ENCODE results near the gene CNN3.

CNN3 gene

DNA sequence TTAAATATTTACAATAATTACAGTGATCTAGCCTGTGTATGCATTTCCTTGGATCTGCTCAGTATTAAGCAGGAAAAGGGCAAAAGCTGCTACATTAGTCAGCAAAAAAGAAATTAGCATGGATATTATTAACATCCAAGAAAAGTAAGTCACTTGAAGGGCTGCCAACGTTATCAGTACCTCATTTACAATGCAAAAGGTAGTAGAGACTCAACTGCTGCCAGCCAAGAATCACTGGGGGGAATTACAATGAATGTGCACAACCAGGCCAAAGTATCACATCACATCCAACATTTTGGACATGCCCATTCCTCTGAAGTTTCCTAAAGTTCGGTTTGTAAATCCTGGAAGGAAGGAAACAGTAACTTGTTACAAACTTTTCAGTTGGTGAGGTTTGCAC is 1.9 kb downstream of the CNN3 start:
- DNase-seq (ENCODE audit: low read depth in 2 of 2, low spot score in 1 of 2) = no peak

DNA sequence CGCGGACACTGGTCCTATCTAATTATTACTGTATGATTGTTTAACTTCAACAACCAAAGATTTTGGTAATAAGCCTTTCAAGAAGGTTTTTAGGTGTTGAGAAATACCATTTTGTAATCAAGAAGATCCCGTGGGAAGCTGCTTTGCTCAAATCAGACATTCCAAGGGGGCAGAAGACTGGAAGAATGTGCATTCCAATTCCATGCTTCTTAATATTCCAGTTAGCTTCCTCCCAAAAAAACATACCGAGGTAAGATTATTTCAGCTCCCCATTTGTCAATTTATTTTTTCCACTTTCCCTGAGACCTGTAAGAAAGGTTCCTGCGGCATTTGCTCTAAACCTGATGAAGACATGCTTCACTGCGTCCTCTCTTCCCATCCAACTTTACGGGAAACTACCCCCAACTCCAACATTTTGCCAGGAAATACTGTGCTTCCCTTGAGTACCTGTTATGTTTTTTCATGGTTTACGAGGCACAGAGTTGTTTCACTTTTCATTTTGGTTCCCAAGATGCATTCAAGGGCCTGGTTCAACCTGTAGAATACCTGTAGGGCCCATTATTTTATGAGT is 4.1 kb downstream of the CNN3 start:
- DNase-seq (ENCODE audit: low read depth in 2 of 2, low spot score in 1 of 2) = no peak

DNA sequence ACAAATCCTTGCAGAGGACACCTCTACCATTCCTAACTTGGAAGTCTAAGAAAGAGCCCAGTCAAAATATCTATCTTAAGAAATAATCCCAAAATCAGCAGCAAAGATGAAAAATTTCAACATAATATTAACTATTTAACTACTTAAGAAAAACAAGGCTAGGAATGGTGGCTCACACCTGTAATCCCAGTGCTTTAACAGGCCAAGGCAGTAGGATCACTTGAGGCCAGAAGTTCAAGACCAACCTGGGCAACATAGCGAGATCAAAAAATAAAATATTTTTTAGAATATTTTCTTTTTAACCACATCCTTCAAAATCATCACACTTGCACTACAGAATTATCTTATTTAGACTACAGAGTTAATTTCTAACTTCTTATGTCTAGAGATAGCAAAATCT is 4.9 kb downstream of the CNN3 start:
- DNase-seq (ENCODE audit: low read depth in 2 of 2, low spot score in 1 of 2) = no peak

DNA sequence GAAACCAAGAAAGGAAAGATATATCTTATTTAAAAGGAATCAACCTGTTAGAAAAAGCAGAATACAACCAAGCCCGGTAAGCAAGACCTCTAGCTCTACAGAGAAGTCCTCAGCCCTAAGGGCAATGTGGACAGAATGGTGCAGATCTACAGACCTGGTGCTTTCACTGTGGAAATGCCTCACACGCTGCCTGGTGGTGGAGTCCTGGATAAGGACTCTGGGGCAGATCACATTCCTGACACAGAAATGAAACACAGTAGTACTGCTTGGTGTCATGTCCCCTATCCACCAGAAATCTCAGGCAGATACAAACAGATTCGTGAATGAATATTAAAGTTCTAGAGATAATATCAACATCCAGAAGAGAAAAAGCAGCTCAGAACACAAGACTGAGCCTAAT is 6.8 kb downstream of the CNN3 start:
- DNase-seq (ENCODE audit: low read depth in 2 of 2, low spot score in 1 of 2) = no peak

DNA sequence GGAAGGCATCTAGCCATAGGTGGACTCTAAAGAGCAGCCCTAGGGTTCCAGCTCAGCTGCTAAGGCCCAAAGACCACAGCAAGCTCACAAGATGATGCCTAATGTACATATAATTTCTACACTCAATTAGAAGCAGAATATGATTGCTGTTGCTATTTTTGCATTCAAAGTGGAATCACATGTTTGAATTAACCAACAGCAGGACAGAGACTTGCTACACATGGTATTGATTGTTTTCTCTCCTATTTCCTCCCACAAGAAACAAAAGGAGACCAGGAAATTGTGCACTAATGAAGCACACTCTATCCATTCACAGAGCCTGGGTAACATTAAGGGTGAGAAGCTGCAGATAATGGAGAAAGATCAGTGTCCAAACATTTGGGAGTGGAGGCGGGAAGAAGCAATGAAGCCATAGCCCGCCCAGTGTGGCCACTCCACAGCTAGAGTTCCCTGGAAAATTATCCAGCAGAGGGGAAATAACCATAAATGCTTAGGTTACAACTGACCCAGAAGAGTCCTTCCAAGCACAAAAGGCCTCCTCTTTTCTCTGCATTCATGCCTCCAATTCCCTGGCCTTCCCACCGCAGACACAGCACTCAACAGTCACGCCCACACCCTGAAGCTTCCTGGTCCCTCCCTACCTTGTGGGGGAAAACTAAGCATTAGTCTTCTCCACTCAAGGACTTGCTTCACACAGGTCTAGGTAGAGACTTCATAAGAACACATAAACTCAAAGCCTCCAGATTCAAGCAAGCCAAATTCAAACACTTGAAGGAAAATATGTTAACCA is 7.5 kb downstream of the CNN3 start:
- DNase-seq (ENCODE audit: low read depth in 2 of 2, low spot score in 1 of 2) = no peak

DNA sequence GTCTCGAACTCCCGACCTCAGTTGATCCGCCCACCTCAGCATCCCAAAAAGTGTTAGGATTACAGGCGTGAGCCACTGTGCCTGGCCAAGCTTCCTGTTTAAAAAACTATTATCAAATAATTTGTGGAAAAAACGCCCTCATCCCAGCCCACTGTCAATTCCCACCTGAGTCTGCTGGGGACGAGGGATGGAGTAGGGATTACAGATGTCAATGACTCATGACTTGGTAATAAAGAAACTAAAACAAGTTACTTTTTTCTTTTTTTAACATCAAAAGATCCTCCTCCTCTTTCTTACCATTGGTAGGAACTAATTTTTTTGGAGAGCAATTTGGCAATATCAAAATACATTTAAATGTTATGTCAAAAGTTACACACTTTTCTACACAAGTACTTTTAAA is 9.7 kb downstream of the CNN3 start:
- no peak for DNase-seq (ENCODE audit: low read depth in 2 of 2, low spot score in 1 of 2)

DNA sequence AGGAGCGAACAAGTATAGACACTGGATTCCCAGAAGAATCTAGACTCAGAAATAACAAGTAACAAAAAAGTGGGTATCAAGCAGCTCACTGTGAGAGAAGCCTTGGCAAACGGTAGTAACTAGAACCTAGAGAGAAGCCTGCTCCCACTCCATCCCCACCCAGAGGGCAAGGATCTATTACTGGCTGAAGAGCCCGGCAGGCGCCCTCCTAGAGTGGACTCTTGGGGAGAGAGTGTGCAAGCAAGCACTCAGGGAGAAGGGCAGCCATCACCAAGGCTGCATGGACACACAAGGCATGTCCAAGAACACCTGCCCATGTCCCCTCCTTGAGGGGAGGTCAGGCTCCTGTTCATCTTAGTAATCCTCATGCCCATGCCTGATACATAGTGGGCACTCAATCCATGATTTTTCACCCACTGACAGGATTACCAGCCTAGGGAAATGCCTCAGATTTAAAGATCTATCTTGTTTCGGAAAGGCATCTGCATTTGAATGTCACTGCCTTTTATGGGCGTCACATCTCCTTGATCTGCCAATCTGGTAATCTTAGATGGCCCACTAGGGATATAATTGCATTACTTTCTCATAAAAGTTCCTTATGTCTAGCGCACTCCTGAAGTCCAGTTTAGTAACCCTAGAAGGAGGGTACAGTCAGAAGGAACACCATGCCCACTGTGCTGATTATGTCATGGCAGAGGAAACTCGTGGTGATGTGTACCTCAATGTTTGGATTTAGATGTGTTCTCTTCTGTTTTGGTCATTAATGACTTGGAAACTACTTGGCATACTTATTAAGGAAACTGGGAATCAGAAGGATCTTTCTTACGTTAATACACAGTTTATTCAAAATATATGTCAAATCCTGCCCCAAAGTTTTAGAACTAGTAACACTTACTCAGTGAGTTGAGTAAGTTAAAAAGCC is 14.4 kb downstream of the CNN3 start:
- no peak for DNase-seq (ENCODE audit: low read depth in 2 of 2, low spot score in 1 of 2)

DNA sequence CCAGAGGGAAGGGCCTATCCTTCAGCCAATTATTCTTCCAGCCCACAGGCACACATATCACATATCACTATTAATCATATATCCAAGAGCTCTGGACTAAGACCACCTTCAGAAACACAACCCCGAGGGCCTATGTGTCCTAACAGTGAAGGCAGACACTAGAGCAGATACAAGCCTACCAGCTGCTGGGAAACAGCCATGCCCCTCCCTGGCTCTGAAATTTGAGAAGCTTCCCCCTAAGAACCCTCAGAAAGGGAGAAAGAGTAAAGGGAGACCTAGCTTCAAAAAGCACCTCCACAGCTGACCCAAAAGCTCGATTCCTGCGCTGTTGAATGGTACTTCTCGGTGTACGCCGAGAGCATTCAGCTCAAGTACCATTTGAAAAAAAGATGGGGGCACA is 17.4 kb downstream of the CNN3 start:
- no peak for DNase-seq (ENCODE audit: low read depth in 2 of 2, low spot score in 1 of 2)

DNA sequence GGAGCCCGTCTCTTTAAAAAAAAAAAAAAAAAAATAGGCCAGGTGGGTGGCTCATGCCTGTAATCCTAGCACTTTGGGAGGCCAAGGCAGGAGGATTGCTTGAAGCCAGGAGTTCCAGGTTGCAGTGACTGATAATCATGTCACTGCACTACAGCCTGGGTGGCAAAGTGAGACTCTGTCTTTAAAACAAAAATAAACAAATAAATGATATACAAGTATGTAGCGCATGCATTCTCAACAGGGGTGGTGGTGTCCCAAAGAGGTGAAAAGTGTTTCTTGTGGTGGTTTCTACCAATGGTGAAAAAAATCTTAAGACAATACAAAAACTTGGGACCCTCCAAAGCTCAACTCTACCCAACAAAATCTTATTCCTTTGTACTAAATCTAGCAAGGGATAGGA is 17.9 kb downstream of the CNN3 start:
- DNase-seq (ENCODE audit: low read depth in 2 of 2, low spot score in 1 of 2) = no peak

DNA sequence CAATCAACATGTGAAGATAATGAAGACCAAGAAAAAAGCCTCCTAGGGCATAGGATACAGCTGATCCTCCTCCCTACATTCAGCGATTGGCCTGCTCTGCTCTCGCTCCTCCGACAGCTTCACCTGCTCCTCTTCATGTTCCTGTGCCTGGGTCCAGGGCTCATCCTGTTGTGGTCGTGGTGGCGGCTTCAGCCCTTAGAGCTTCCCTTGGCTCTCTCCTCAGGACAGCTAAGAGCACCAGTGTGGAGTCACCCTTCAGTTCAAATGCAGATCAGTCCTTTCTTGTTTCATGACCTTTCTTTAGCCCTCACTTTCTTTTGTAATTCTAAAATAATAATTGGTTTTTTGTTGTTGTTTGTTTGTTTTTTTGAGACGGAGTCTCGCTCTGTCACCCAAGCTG is 18.7 kb downstream of the CNN3 start:
- DNase-seq (ENCODE audit: low read depth in 2 of 2, low spot score in 1 of 2) = no peak

DNA sequence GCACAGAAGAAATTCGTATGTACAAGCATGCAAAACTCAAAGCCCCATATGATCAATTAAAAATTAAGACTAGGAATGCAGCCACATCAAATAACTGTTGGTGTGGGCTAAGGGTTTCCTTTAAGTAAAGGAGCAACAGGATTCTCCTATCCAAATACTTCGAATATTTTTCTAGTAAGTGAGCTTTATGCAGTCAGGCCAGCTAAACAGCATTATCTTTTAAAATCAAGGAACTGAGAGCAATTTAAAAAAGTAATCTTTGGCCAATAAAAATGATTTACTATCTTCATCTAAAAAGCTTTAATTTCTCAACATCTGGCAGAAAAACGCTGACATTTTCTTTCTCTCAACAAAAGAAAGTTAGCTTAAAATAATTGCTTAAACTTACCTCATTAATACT is 19.8 kb downstream of the CNN3 start:
- no peak for DNase-seq (ENCODE audit: low read depth in 2 of 2, low spot score in 1 of 2)

DNA sequence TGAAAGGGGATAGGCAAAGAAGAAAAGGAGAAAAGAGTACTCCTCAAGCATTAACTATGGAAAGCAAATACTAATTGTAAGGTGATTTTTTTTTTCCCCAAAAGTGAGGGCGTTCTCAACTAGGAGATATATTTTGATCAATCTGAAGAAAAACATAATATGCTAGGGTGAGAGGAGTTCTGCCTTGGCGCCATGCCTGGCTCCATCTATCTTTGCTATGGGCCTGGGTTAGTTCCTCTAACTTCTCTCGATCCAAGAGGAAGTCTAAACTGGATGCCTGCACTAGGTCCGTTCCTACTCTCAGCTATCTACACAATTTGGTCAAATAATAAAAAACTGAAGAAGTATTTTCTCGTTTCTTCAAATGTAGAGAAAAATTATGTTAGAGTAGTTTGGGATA is 20.5 kb downstream of the CNN3 start:
- no peak for DNase-seq (ENCODE audit: low read depth in 2 of 2, low spot score in 1 of 2)

DNA sequence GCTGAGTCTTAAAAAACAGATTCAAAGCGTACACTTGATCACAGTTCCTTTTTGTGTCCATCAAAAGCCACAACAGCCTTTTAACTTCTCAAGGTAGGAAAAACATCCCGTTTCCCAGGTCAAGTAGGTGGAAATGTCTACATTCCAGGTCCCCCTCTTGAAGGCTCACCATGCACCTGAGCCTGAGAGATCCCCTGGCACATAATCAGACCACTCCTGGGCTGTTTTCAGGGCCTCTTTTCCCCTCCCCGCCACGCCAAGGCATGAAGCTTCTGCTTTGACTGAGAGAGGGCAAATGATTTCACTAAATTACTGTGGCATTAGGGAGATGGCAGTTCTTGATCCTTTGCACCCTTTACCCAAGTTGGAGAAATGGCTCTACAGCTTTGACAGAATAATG is 21.7 kb downstream of the CNN3 start:
- DNase-seq (ENCODE audit: low read depth in 2 of 2, low spot score in 1 of 2) = no peak

DNA sequence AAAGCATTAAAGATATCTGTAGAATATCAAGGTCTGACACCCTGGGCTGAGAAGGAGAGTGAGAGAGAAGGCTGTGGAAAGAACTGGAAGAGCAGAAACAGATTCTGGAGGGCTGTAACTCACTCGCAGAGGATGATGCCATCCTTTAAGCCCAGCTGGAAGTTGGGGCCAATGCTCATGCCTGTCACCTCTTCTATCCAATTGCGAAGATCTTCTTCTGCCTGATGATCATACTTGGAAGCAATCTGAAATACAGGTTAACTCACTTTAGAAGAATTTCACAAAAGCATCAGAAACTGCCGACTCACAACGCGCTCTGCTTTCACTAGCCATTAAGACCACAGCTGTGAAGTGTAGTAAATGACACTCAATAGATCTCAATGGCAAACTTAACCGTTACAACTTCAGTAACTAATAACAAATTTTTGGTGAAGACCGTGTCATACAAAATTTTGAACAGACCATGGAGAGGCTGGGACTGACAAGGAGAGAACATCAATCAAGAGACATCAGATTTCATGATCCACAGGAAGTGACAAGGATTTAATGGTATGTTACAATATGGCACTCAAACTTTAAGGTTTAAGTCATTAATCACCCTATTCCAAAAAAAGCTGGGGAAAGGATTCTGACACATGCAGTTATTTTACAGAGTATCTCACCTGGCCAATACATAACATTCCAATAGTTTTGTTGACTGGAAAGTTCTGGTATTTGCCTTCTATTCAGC is 23.5 kb downstream of the CNN3 start:
- no peak for DNase-seq (ENCODE audit: low read depth in 2 of 2, low spot score in 1 of 2)

DNA sequence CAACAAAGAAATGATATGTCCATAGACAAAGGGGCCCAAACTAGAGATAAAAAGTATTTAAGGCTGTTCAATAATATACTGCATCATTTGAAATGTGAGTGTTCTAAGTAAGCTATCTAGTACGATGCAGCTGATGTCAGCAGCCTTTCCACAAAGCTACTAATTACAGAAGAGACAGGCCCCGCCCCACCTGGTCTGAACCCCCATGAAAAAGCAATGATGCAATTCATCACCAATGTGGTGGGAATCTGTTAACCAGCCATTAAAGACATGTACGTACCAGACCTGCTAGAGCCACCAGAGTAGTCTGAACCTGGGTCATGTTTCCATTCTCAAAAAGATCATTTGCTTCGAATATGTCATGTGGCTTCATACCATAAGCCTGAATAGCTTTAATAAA is 25.1 kb downstream of the CNN3 start:
- DNase-seq (ENCODE audit: low read depth in 2 of 2, low spot score in 1 of 2) = no peak

DNA sequence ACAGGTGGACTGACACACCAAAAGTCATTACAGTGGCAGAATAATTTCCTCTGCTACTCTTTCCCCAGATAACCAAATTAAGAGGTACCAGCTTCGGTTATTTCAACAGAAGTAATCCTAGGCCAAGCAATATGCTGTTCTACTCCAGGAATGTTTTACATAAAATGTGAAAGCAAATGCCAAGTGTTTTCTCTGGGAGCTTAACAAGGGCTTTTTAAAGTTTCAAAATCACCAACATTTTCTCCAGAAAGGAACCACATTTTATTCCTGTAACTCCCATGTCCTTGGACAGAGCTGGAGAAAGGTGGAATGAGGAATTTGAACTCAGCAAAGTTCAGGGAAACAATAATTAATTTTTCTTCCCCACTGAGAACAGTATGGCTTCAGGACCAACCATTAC is 27.2 kb downstream of the CNN3 start:
- no peak for DNase-seq (ENCODE audit: low read depth in 2 of 2, low spot score in 1 of 2)

DNA sequence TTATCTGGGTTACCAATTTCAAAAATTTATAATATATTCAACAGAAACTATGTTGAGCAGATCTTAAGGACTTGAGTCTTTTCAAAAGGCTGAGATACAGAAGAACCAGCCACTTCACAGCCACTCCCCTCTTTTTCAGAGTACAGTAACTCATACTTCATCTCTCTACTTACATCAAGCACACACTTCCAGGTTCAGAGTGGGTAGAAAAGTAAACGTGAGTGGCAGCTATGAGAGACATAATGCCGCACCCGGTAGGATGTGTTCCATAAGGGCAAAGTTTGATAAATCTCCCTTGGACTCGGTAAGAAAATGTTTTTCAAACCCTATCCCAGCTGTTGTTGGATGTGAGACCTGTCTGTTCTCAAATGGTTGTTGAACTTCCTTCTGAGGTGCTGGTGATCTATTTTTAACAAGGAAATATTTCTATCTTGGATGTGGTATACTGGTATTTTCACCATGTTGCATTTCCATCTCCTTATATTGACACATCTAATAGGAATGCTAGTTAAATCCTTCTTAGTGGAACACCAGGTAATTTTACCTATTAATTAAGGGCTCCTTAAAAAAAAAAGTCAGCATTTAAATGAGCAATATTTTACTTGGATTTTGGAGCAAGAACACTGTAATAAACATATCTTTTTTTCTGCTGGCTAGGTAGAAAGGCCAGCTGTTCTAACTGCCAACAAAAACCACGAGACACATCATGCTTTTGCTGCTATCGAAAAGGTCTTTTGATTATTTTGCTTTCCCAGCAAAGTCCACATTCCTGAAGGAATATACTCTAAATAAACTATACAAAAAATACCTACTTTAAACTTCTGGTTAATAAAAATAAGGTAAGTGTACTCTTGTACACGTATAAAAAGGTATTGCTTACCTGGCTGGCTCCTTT is 28.2 kb downstream of the CNN3 start:
- DNase-seq (ENCODE audit: low read depth in 2 of 2, low spot score in 1 of 2) = no peak

DNA sequence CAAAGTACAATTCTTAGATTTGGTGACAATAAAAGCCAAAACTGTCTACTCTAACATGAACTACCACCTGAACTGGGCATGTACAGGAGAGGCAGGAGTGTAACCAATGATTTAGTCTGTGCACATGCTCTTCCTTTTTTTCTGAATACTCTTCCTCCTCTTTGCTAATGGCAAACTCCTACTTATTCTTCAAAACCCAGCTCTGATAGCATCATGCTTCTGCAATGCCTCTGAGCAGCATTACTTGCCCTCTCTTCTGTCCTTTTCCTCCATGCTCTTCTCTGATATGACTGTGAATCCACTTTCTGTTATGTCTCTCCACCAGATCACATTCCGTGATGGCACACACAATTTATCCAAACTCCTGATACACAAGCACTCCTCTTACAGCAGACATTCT is 31.4 kb downstream of the CNN3 start:
- no peak for DNase-seq (ENCODE audit: low read depth in 2 of 2, low spot score in 1 of 2)

DNA sequence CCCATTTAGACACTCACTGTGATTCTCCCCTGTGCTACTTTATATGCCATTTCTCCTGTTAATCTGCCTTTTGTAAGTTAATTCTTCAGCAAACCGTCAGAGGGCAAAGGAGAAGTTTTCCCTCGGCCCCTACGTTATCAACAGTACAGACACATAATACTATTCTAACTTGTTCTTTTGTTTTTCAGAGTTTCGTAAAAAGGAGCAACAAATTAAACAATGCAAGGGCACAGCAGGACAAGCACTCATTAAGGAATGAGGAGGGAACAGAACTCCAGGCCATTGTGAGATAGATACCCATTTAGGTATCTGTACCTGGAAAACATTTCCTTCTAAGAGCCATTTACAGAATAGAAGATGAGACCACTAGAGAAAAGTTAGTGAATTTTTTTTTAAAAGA is 32.3 kb downstream of the CNN3 start:
- no peak for DNase-seq (ENCODE audit: low read depth in 2 of 2, low spot score in 1 of 2)

DNA sequence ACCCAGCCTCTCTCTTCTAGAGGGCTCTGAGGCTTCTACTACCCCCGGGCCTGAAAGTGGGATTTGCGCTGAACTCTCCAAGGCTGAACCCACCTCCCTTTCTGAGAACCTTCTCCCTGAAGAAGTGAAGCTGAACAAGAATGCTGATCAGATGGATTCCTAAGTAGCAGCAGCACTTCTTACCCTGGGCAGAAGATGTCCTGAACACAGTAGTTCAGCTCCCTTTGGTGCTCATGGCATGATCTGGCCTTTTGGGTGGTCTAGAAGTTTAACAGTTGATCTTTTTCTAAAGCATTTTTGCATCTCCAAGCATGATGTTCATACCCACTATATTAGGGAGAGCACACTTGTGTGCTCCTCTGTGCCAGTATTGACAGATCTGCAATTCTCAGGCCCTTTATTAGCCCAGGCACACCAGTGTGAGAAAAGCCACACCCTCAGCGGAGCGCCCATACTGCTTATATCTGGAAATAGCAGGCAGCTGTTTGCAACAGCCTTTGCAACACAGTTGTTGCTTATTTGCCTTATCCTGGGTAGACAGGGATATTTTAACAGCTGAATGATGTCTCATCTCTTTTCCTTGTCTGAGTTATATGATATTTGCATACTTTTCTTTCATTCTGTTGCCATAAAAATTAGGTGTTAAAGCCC is 34.2 kb downstream of the CNN3 start:
- DNase-seq (ENCODE audit: low read depth in 2 of 2, low spot score in 1 of 2) = no peak

Measured in stimulated activated CD8-positive, alpha-beta memory T cell treated with anti-CD3 and anti-CD28 coated beads, Interleukin-4, amount 100 ng/mL, for 1 hour (primary cell).